Activated CD4-positive, alpha-beta T cell treated with anti-CD3 and anti-CD28 coated beads for 36 hours (primary cell): ENCODE measurements around the gene NT5DC2. TPM values are rescaled to one million over a fixed set of nuclear protein-coding genes. Genes with fewer than 3 reads are reported as not detected.

ENCODE experiments used
- ATAC-seq: fragments of 200-7000 bp; cut with Tn5 transposase; one replicate; pipeline ENCODE4 v1.10.0; 2021; ENCODE audit warnings: mild to moderate bottlenecking, moderate library complexity
- CTCF ChIA-PET: fragments of 350-600 bp; sonication (Branson Sonifier 250); formaldehyde crosslinking; loops from one replicate; lab custom pipeline; 2021; ENCODE audit warnings: antibody characterized with exemption; lab: Charles Lee
- POLR2A ChIA-PET: fragments of 350-600 bp; sonication (Branson Sonifier 250); formaldehyde crosslinking; loops from one replicate; lab custom pipeline; 2021; ENCODE audit warnings: antibody characterized with exemption, inconsistent platforms; lab: Charles Lee
- DNase-seq: peaks from one replicate; pipeline ENCODE4 v3.0.0-alpha.2; 2020
- H3K27ac Mint-ChIP-seq: one replicate; pipeline ENCODE4 v1.8.0; 2021; ENCODE audit warnings: mixed read lengths
- H3K27me3 Mint-ChIP-seq: one replicate; pipeline ENCODE4 v1.8.0; 2021; ENCODE audit warnings: mixed read lengths
- H3K36me3 Mint-ChIP-seq: one replicate; pipeline ENCODE4 v1.8.0; 2021; ENCODE audit warnings: low read depth, mixed read lengths
- H3K4me1 Mint-ChIP-seq: one replicate; pipeline ENCODE4 v1.8.0; 2021; ENCODE audit warnings: mixed read lengths
- H3K4me3 Mint-ChIP-seq: one replicate; pipeline ENCODE4 v1.8.0; 2021; ENCODE audit warnings: mild to moderate bottlenecking, moderate library complexity, mixed read lengths
- H3K9me3 Mint-ChIP-seq: one replicate; pipeline ENCODE4 v1.8.0; 2021; ENCODE audit warnings: low read depth, mixed read lengths
- intact Hi-C, 2 experiments: fragments of 100-400 bp; cut with DNase I in 1 of 2; cut with micrococcal nuclease in 1 of 2; formaldehyde crosslinking; loops; one replicate each; pipeline versions ENCODE4 v1.14.2 to v1.15.1; 2022 to 2024; cut with DNase I, micrococcal nuclease
- total RNA-seq, 2 experiments: library from RNA; stranded (reverse); gene quantifications; one replicate each; pipeline ENCODE4 v1.2.3, GENCODE V29; 2021

The NT5DC2 gene
- total RNA-seq, 2 experiments from 2014 or later, result 35.6 to 59.1 TPM

DNA sequence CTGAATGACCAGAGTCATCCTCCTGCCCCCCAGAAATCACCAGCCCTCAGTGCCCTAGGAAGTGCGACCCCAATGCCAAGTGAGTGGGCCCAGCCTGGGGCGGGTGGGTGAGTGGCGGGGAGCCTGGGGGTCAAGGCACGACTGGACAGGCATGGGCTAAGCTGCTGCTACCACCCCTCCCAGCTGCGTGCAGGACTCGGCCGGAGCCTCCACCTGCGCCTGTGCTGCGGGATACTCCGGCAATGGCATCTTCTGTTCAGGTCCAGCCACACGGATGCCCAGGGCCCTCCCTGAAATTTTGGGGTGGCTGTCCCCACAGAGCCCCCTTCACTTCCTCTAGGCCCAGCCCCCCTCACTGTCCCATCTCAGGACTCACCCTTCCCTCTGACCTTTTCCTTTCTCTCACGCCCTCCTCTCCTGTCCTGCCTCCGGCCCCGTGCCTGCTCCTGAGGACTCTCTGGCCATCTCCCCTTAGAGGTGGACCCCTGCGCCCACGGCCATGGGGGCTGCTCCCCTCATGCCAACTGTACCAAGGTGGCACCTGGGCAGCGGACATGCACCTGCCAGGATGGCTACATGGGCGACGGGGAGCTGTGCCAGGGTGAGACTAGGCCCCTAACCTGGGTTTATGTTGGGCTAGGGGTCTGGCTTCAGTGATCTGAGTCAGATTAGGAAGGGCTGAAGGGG is 17.0 kb downstream of the NT5DC2 start:
- Mint-ChIP-seq H3K36me3 (no peaks in the 10 kb centered on the region), H3K27me3 (no peaks in the 10 kb centered on the region), H3K4me1 (no peaks in the 10 kb centered on the region), H3K27ac (no peak overlapping the region), H3K9me3 (no peaks in the 10 kb centered on the region), H3K4me3 (no peak overlapping the region)
- ChIA-PET POLR2A (interaction anchor here (0.6 kb wide), 1 partner anchor 69 kb away, joined by 3 read pairs; no protein-coding TSS in a partner anchor), CTCF (no interaction called here)
- DNase-seq (no peak), ATAC-seq (no peak)
- intact Hi-C loops, result no loop called here

DNA sequence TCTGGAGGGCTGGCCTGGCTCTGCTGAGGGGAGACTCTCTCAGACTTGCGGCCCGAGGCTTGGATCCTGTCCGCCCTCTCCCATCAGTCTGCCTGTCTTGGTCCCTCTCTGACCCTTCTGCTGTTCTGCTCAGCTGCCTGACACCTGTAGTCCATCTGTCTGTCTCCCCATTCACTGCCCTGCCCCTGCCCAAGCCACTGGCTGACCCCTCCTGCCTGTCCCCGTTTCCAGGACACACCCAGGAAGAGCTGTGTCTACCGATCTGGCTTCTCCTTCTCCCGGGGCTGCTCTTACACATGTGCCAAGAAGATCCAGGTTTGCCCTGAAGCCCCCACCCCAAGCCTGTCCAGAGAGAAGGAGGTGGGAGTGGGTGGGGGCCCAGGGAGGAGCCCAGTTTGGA is 18.5 kb downstream of the NT5DC2 start:
- no peak for ATAC-seq
- DNase-seq, result no peak
- ChIA-PET POLR2A (no interaction called here), CTCF (interaction anchor here (0.6 kb wide), 1 partner anchor 20 kb away, joined by 3 read pairs; the partner anchor contains the start of gene STAB1)
- H3K4me3 Mint-ChIP-seq, result no peak overlapping the region
- H3K36me3 Mint-ChIP-seq, result no peaks in the 10 kb centered on the region
- intact Hi-C loops, result no loop called here
- H3K27me3 Mint-ChIP-seq, result no peaks in the 10 kb centered on the region
- no peak overlapping the region for H3K27ac Mint-ChIP-seq
- no peaks in the 10 kb centered on the region for H3K4me1 Mint-ChIP-seq
- H3K9me3 Mint-ChIP-seq, result no peaks in the 10 kb centered on the region

DNA sequence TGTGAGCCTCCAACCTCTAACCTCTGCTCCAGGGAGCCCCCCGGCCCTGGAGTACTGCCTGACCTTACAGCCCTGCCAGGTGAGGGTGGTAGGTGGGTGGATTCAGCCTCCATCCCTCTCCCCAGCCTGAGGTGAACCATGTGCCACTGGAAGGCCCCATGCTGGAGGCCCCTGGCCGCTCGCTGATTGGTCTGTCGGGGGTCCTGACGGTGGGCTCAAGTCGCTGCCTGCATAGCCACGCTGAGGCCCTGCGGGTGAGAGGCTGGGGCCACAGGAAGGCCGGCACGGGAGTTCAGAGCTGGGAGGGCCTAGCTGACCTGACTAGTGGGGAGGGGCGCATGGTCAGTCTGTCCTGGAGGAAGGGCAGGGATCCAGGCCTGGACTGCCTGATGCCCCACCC is 19.1 kb downstream of the NT5DC2 start:
- ChIA-PET CTCF (interaction anchor here (0.6 kb wide), 1 partner anchor 20 kb away, joined by 3 read pairs; the partner anchor contains the start of gene STAB1), POLR2A (no interaction called here)
- H3K27me3 Mint-ChIP-seq, result no peaks in the 10 kb centered on the region
- H3K27ac Mint-ChIP-seq, result no peak overlapping the region
- no peaks in the 10 kb centered on the region for H3K4me1 Mint-ChIP-seq
- no peaks in the 10 kb centered on the region for H3K9me3 Mint-ChIP-seq
- intact Hi-C loops, result no loop called here
- no peaks in the 10 kb centered on the region for H3K36me3 Mint-ChIP-seq
- ATAC-seq, result no peak
- no peak for DNase-seq
- H3K4me3 Mint-ChIP-seq, result no peak overlapping the region

DNA sequence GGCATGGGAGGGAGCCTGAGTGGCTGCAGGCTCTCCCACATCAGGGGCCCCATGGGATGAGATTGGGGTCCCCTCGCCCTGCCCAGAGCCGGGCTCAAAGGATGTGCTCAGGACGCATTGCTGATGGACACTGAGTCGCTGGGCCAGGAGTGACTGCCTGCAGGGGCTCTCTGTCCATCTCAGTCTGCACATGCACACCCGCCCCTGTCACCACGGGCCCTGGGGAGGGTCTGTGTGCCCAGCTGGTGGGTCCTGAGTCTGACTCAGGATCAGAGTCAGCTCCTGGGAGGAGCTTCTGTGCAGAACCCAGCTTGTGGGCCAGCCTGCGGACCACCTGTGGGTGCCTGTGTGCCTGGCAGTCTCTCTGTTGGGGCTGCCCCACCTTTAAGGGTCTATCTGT is 20.4 kb downstream of the NT5DC2 start:
- ChIA-PET CTCF (no interaction called here), POLR2A (no interaction called here)
- Mint-ChIP-seq H3K27ac (no peak overlapping the region), H3K36me3 (no peaks in the 10 kb centered on the region), H3K9me3 (no peaks in the 10 kb centered on the region), H3K4me1 (no peaks in the 10 kb centered on the region), H3K4me3 (no peak overlapping the region), H3K27me3 (no peaks in the 10 kb centered on the region)
- ATAC-seq (no peak), DNase-seq (no peak)
- intact Hi-C loops, result no loop called here

DNA sequence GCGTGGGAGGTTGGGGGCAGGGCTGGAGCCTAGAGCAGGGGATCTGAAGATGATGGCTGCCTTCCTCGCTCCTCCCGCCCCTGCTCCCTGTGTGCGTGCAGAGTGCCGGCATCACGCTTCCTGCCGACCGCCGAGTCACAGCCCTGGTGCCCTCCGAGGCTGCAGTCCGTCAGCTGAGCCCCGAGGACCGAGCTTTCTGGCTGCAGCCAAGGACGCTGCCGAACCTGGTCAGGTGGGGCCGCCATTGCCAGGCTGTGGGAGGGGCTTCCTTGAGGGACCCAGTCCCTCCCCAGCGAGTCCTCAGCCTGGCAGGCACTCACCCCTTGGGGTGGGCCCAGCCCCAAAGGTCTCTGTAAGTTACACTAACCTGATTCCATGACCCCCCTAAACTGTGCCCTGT is 20.9 kb downstream of the NT5DC2 start:
- no peak for ATAC-seq
- CTCF ChIA-PET, result no interaction called here

DNA sequence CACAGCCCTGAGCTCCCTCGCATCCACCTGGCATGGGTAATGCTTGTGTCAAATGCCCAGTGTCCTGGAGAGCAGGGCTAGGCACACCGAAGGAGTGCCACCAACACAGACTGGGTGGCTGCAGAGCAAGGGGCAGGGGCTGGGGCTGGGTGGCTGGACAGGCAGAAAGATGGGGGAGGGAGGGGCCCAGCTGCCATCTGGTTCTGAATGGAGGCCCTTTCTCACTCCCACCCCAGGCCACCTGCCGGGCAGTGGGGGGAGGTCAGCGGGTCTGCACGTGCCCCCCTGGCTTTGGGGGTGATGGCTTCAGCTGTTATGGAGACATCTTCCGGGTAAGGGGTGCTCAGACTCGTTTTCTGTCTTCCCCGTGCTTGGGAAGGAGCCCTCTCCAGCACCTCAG is 21.6 kb downstream of the NT5DC2 start:
- Mint-ChIP-seq H3K27ac (no peak overlapping the region), H3K27me3 (no peaks in the 10 kb centered on the region), H3K36me3 (no peaks in the 10 kb centered on the region), H3K4me1 (no peaks in the 10 kb centered on the region), H3K9me3 (no peaks in the 10 kb centered on the region), H3K4me3 (no peak overlapping the region)
- ChIA-PET CTCF (interaction anchor here (0.6 kb wide), 1 partner anchor 100 kb away, joined by 3 read pairs; no protein-coding TSS in a partner anchor), POLR2A (no interaction called here)
- ATAC-seq, result no peak
- intact Hi-C loops, result no loop called here
- DNase-seq, result no peak

More for the DNA sequence above, 20.9 kb downstream of the NT5DC2 start:
- Mint-ChIP-seq H3K36me3 (no peaks in the 10 kb centered on the region), H3K4me3 (no peak overlapping the region), H3K27ac (no peak overlapping the region), H3K27me3 (no peaks in the 10 kb centered on the region), H3K4me1 (no peaks in the 10 kb centered on the region), H3K9me3 (no peaks in the 10 kb centered on the region)
- POLR2A ChIA-PET, result no interaction called here
- DNase-seq, result no peak
- intact Hi-C loops, result no loop called here

DNA sequence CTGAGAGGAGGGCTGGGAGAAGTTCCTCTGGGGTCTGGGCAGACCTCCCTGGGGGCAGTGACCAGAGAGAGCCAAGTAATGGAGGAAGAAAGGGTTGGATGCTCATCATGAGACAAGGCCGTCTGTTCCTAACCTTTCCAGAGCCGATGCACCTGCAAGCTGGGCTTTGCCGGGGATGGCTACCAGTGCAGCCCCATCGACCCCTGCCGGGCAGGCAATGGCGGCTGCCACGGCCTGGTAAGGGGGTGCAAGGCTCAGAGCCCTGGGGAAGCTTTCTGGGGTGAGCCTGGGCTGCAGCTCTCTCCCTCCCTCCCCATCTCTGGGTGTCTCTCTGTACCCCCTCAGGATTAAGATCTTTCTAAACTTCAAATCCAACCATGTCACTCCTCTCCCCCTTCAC is 22.1 kb downstream of the NT5DC2 start:
- H3K27me3 Mint-ChIP-seq, result no peaks in the 10 kb centered on the region
- ATAC-seq, result no peak
- POLR2A ChIA-PET, result no interaction called here

DNA sequence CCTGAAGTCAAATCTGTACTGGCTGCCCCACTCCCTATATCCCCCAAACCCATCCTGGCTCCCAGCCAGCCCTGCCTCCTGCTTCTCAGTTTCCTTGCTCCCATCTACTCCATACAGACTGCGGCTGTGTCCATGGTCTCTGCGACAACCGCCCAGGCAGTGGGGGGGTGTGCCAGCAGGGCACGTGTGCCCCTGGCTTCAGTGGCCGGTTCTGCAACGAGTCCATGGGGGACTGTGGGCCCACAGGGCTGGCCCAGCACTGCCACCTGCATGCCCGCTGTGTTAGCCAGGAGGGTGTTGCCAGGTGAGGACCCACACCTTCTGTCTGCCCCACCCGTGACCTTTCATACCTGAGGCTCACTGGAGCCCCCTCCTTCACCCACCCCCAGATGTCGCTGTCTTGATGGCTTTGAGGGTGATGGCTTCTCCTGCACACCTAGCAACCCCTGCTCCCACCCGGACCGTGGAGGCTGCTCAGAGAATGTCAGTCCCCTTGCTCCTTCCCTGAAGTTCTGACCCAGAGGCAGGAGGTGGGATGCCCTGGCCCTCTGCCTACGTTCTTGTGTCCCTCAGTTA is 23.8 kb downstream of the NT5DC2 start:
- DNase-seq (no peak), ATAC-seq (no peak)
- intact Hi-C loops, result no loop called here
- Mint-ChIP-seq H3K4me3 (no peak overlapping the region), H3K9me3 (no peaks in the 10 kb centered on the region), H3K36me3 (no peaks in the 10 kb centered on the region), H3K27me3 (no peaks in the 10 kb centered on the region), H3K27ac (no peak overlapping the region), H3K4me1 (no peaks in the 10 kb centered on the region)
- CTCF ChIA-PET, result no interaction called here
- POLR2A ChIA-PET, result no interaction called here

More for the DNA sequence above, 22.1 kb downstream of the NT5DC2 start:
- Mint-ChIP-seq H3K27ac (no peak overlapping the region), H3K36me3 (no peaks in the 10 kb centered on the region), H3K9me3 (no peaks in the 10 kb centered on the region), H3K4me1 (no peaks in the 10 kb centered on the region), H3K4me3 (no peak overlapping the region)
- CTCF ChIA-PET, result interaction anchor here (1.1 kb wide), 1 partner anchor 10 kb away, joined by 4 read pairs; no protein-coding TSS in a partner anchor
- no peak for DNase-seq
- intact Hi-C loops, result no loop called here

DNA sequence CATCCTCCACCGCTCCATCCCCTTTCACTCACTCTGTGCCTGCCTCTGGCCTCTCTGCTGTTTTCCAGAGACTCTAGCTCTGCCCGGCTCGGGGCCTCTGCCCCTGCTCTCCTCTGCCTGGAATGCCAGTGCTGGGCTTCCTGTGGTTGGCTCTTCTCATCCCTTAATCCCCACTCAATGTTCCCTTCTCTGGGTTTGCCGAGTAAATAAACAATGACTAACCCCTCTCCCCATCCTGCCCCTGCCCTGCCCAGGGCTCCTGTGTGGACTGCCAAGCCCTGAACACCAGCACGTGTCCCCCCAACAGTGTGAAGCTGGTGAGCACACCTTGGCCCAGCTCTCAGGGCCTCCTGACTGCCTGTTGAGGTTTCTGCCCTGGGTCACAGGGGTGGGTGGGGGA is 26.3 kb downstream of the NT5DC2 start:
- ATAC-seq, result no peak
- H3K36me3 Mint-ChIP-seq, result no peaks in the 10 kb centered on the region
- H3K27ac Mint-ChIP-seq, result no peak overlapping the region
- H3K4me3 Mint-ChIP-seq, result no peak overlapping the region
- H3K27me3 Mint-ChIP-seq, result no peaks in the 10 kb centered on the region
- DNase-seq, result no peak
- ChIA-PET CTCF (interaction anchor here (0.7 kb wide), 1 partner anchor 131 kb away, joined by 3 read pairs; no protein-coding TSS in a partner anchor), POLR2A (no interaction called here)
- no peaks in the 10 kb centered on the region for H3K9me3 Mint-ChIP-seq
- intact Hi-C loops, result no loop called here
- H3K4me1 Mint-ChIP-seq, result no peaks in the 10 kb centered on the region

DNA sequence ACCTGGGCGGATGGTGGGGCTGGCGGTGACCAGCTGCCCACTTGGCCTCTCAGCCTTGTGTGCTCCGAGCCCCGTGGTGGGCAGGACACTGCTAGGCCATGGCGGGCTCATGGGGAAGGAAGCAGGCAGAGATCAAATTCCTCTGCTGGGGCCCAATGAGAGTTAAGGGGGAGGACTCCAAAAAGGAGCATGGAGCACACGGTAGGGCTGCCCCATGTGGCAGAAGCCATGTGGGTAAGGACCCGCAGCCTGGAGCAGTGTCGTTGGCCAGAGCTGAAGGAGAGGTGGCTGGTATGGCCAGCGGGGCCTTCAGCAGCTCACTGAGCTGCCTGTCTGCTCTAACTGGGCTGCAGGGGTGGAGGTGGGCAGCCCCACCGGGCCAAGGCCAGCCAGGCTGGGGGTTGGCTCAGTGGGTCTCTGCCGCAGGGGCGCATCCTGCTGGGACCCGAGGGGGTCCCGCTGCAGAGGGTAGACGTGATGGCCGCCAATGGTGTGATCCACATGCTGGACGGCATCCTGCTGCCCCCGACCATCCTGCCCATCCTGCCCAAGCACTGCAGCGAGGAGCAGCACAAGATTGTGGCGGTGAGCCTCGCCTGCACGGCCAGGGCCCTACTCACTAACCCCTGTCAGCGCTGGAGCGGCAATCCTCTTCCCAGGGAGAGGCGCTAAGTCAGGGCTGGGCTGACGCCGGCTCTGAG is 27.2 kb downstream of the NT5DC2 start:
- H3K9me3 Mint-ChIP-seq, result no peaks in the 10 kb centered on the region
- CTCF ChIA-PET, result interaction anchor here (0.6 to 0.7 kb wide), 2 partner anchors 11 to 130 kb away, joined by 3 read pairs; partner anchors contain the start of gene STAB1
- no peaks in the 10 kb centered on the region for H3K4me1 Mint-ChIP-seq
- intact Hi-C loops, result no loop called here
- no peaks in the 10 kb centered on the region for H3K27me3 Mint-ChIP-seq
- no peak overlapping the region for H3K27ac Mint-ChIP-seq
- ATAC-seq, result no peak
- POLR2A ChIA-PET, result no interaction called here
- no peak overlapping the region for H3K4me3 Mint-ChIP-seq
- H3K36me3 Mint-ChIP-seq, result no peaks in the 10 kb centered on the region
- no peak for DNase-seq

DNA sequence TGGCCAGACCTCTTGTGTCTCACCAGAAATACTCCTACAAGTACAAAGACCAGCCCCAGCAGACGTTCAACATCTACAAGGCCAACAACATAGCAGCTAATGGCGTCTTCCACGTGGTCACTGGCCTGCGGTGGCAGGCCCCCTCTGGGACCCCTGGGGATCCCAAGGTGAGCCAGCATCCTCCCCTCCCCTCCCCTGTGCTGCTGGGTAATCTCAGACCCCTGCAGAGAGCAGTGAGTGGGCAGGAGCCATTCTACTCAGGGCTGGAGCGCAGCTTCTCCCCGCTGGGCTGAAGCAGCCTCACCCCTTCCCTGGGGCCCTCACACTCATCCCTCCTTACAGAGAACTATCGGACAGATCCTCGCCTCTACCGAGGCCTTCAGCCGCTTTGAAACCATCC is 28.7 kb downstream of the NT5DC2 start:
- intact Hi-C loops, result no loop called here
- ChIA-PET CTCF (no interaction called here), POLR2A (no interaction called here)
- ATAC-seq, result no peak
- H3K36me3 Mint-ChIP-seq, result no peaks in the 10 kb centered on the region
- H3K4me1 Mint-ChIP-seq, result no peaks in the 10 kb centered on the region
- H3K4me3 Mint-ChIP-seq, result no peak overlapping the region
- H3K27ac Mint-ChIP-seq, result no peak overlapping the region
- no peak for DNase-seq
- H3K27me3 Mint-ChIP-seq, result no peaks in the 10 kb centered on the region
- H3K9me3 Mint-ChIP-seq, result no peaks in the 10 kb centered on the region
